SK-N-SH treated with all-trans-retinoic acid at 6 μM for 48 hours (cell line): ENCODE measurements around the gene PITPNC1.

ENCODE experiments used
- ARNTL ChIP-seq: fragments of 450-650 bp; formaldehyde crosslinking; IDR thresholded peaks from 2 replicates; pipeline ENCODE4 v1.5.0; 2020; ENCODE audit warnings: low read depth, mild to moderate bottlenecking, moderate library complexity, borderline replicate concordance
- ISL1 ChIP-seq: fragments of 250-450 bp; sonication (Bioruptor Pico); IDR thresholded peaks from 2 replicates; pipeline ENCODE4 v2.1.2; 2022; ENCODE audit warnings: mild to moderate bottlenecking, moderate library complexity
- ZC3H10 ChIP-seq: fragments of 250-450 bp; sonication (Bioruptor Pico); IDR thresholded peaks from 2 replicates; pipeline ENCODE4 v1.5.1; 2021; ENCODE audit warnings: mild to moderate bottlenecking, moderate library complexity
- ZFP30 ChIP-seq: fragments of 450-650 bp; formaldehyde crosslinking; IDR thresholded peaks from 2 replicates; pipeline ENCODE4 v1.5.0; 2022; ENCODE audit warnings: mild to moderate bottlenecking, moderate library complexity
- ZNF8 ChIP-seq: fragments of 450-650 bp; formaldehyde crosslinking; IDR thresholded peaks from 2 replicates; pipeline ENCODE4 v1.5.0; 2020; ENCODE audit warnings: mild to moderate bottlenecking, moderate library complexity
- TF ChIP-seq, protein P1 (sequence below): fragments of 250-450 bp; sonication (Bioruptor Pico); IDR thresholded peaks from 2 replicates; pipeline ENCODE4 v1.8.0; 2020; ENCODE audit warnings: mild to moderate bottlenecking, moderate library complexity, borderline replicate concordance
- TF ChIP-seq, protein P2 (sequence below): fragments of 250-450 bp; sonication (Bioruptor Pico); IDR thresholded peaks from 2 replicates; pipeline ENCODE4 v1.5.1; 2021; ENCODE audit warnings: mild to moderate bottlenecking, moderate library complexity

DNA sequence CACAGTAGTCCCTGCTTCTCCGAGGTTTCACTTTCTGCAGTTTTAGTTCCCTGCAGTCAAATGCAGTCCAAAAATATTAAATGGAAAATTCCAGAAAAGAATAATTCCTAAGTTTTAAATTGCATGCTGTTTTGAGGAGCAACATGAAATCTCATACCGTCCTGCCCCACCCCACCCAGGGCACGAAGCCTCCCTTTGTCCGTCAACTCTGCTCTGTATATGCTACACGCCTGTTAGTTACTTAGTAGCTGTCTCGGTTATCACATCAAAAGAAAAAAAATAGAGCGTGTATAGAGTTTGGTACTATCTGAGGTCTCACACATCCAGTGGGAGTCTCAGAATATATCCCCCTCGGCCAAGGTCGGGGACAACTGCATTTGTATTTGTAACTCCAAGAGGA is 211.2 kb downstream of the PITPNC1 start:
- TF ChIP-seq, protein P1, sequence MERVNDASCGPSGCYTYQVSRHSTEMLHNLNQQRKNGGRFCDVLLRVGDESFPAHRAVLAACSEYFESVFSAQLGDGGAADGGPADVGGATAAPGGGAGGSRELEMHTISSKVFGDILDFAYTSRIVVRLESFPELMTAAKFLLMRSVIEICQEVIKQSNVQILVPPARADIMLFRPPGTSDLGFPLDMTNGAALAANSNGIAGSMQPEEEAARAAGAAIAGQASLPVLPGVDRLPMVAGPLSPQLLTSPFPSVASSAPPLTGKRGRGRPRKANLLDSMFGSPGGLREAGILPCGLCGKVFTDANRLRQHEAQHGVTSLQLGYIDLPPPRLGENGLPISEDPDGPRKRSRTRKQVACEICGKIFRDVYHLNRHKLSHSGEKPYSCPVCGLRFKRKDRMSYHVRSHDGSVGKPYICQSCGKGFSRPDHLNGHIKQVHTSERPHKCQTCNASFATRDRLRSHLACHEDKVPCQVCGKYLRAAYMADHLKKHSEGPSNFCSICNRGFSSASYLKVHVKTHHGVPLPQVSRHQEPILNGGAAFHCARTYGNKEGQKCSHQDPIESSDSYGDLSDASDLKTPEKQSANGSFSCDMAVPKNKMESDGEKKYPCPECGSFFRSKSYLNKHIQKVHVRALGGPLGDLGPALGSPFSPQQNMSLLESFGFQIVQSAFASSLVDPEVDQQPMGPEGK (CRISPR knock-in tag), result no peak
- TF ChIP-seq ZFP30 (CRISPR knock-in tag), result no peak
- TF ChIP-seq, protein P2, sequence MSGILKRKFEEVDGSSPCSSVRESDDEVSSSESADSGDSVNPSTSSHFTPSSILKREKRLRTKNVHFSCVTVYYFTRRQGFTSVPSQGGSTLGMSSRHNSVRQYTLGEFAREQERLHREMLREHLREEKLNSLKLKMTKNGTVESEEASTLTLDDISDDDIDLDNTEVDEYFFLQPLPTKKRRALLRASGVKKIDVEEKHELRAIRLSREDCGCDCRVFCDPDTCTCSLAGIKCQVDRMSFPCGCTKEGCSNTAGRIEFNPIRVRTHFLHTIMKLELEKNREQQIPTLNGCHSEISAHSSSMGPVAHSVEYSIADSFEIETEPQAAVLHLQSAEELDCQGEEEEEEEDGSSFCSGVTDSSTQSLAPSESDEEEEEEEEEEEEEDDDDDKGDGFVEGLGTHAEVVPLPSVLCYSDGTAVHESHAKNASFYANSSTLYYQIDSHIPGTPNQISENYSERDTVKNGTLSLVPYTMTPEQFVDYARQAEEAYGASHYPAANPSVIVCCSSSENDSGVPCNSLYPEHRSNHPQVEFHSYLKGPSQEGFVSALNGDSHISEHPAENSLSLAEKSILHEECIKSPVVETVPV, result no peak
- no peak for TF ChIP-seq ISL1 (CRISPR knock-in tag)
- no peak for TF ChIP-seq ZNF8 (CRISPR knock-in tag)
- no peak for TF ChIP-seq ARNTL (CRISPR knock-in tag)
- TF ChIP-seq ZC3H10 (CRISPR knock-in tag), result no peak
